OCI-LY3 (cell line): ENCODE measurements around the gene MED12L.

Experiments
- EZH2phosphoT487 ChIP-seq: fragments of 200-600 bp; shearing (Covaris generic); IDR thresholded peaks from 2 replicates; pipeline ENCODE4 v1.6.1; 2018; ENCODE audit warnings: antibody characterized with exemption, mixed run types, low read depth
- TF ChIP-seq, protein P1 (sequence below): fragments of 200-600, 300-600 bp; sonication (generic); IDR thresholded peaks from 2 replicates; pipeline ENCODE4 v1.5.1; 2014; ENCODE audit warnings: antibody characterized with exemption, low read length, low read depth

DNA sequence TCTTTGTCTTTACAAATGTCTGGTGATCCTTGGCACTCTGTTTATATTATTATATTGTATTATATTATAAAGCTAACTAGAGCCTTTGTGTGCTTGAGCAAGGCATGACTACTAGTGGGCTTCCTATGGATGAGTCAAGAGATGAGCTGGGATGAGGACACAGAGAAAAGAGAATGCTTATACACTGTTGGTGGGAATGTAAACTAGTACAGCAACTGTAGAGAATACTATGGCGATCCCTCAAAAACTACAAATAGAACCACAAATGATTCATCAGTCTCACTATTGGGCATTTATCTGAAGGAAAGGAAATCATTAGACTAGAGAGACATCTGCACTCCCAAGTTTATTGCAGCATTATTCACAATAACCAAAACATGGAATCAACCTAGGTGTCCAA is 40.8 kb upstream of the MED12L start:
- TF ChIP-seq, protein P1, sequence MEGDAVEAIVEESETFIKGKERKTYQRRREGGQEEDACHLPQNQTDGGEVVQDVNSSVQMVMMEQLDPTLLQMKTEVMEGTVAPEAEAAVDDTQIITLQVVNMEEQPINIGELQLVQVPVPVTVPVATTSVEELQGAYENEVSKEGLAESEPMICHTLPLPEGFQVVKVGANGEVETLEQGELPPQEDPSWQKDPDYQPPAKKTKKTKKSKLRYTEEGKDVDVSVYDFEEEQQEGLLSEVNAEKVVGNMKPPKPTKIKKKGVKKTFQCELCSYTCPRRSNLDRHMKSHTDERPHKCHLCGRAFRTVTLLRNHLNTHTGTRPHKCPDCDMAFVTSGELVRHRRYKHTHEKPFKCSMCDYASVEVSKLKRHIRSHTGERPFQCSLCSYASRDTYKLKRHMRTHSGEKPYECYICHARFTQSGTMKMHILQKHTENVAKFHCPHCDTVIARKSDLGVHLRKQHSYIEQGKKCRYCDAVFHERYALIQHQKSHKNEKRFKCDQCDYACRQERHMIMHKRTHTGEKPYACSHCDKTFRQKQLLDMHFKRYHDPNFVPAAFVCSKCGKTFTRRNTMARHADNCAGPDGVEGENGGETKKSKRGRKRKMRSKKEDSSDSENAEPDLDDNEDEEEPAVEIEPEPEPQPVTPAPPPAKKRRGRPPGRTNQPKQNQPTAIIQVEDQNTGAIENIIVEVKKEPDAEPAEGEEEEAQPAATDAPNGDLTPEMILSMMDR: no peak
- no peak for TF ChIP-seq EZH2phosphoT487
